ENCODE data around the gene B4GALT2.

B4GALT2 gene

GRCh38 chr1:43936431-43937151, 42.4 kb upstream of the B4GALT2 start:
- H3K9me2 ChIP-seq (replicated peaks; ENCODE audit: insufficient read depth, low read length): no peaks in the 10 kb centered on the region
- no peaks in the 10 kb centered on the region for H3K27me3 ChIP-seq (replicated peaks; ENCODE audit: insufficient read depth, low read length)
- H3K9me3 ChIP-seq (replicated peaks; ENCODE audit: insufficient read depth, low read length): no peaks in the 10 kb centered on the region
- no peaks in the 10 kb centered on the region for H3K79me2 ChIP-seq (ENCODE audit: low read length)
- no peaks in the 10 kb centered on the region for H3F3A ChIP-seq (ENCODE audit: insufficient read depth, low read length)
- H3K27ac ChIP-seq (ENCODE audit: low read length): no peak overlapping the region
- no peaks in the 10 kb centered on the region for H3K36me3 ChIP-seq (replicated peaks; ENCODE audit: insufficient read depth, low read length)
- no peak overlapping the region for H3K9ac ChIP-seq (ENCODE audit: low read length)
- no peak overlapping the region for H2AFZ ChIP-seq (ENCODE audit: low read length)
- TF ChIP-seq EZH2 (optimal IDR thresholded peaks at IDR 0.05; ENCODE audit: low read depth, low read length) (no peak), EZH2phosphoT487 (IDR thresholded peaks at IDR 0.05; ENCODE audit: low read length) (no peak)
- TF ChIP-seq, protein P1, sequence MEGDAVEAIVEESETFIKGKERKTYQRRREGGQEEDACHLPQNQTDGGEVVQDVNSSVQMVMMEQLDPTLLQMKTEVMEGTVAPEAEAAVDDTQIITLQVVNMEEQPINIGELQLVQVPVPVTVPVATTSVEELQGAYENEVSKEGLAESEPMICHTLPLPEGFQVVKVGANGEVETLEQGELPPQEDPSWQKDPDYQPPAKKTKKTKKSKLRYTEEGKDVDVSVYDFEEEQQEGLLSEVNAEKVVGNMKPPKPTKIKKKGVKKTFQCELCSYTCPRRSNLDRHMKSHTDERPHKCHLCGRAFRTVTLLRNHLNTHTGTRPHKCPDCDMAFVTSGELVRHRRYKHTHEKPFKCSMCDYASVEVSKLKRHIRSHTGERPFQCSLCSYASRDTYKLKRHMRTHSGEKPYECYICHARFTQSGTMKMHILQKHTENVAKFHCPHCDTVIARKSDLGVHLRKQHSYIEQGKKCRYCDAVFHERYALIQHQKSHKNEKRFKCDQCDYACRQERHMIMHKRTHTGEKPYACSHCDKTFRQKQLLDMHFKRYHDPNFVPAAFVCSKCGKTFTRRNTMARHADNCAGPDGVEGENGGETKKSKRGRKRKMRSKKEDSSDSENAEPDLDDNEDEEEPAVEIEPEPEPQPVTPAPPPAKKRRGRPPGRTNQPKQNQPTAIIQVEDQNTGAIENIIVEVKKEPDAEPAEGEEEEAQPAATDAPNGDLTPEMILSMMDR (IDR thresholded peaks at IDR 0.05; ENCODE audit: low read length): no peak
- H3K4me1 ChIP-seq (ENCODE audit: low read length): peaks cover 5% of the 10 kb centered on the region
- H3K4me3 ChIP-seq (ENCODE audit: low read length): no peak overlapping the region
- H4K20me1 ChIP-seq (ENCODE audit: insufficient read depth, low read length): no peaks in the 10 kb centered on the region
- DNase-seq: no peak
- no peak overlapping the region for H3K4me2 ChIP-seq (ENCODE audit: low read depth, low read length)

- no peak overlapping the region for H2AFZ ChIP-seq (ENCODE audit: low read length)
Observed at GRCh38 chr1:43937179-43937865, 41.7 kb upstream of the B4GALT2 start.

DNA sequence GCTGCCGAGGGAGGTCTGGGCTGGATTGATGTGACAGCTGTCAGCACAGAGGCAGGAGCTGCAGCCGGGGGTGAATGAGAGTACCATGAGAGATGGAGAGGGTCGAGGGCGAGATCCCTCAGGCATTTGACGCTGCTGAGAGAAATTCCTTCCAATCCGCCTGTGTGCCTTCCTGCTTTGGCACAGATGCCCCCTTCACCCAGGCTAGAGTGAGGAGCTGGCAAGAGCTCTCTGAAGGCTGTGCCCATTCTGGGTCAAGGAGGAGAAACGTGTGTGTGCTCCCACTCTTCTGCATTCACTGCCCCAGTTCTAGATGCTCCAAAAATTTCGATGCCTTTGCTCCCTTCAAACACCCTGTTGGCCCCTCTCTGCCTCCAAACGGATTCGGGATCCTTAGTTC, 40.6 kb upstream of the B4GALT2 start:
- no peaks in the 10 kb centered on the region for H3K79me2 ChIP-seq (ENCODE audit: low read length)
- no peaks in the 10 kb centered on the region for H3K27me3 ChIP-seq (replicated peaks; ENCODE audit: insufficient read depth, low read length)
- no peak overlapping the region for H3K9ac ChIP-seq (ENCODE audit: low read length)
- H3K27ac ChIP-seq (ENCODE audit: low read length): no peak overlapping the region
- no peaks in the 10 kb centered on the region for H3F3A ChIP-seq (ENCODE audit: insufficient read depth, low read length)
- no peaks in the 10 kb centered on the region for H3K36me3 ChIP-seq (replicated peaks; ENCODE audit: insufficient read depth, low read length)
- H4K20me1 ChIP-seq (ENCODE audit: insufficient read depth, low read length): no peaks in the 10 kb centered on the region
- no peaks in the 10 kb centered on the region for H3K9me3 ChIP-seq (replicated peaks; ENCODE audit: insufficient read depth, low read length)
- peaks cover 5% of the 10 kb centered on the region for H3K4me1 ChIP-seq (ENCODE audit: low read length)
- H3K9me2 ChIP-seq (replicated peaks; ENCODE audit: insufficient read depth, low read length): no peaks in the 10 kb centered on the region
- H2AFZ ChIP-seq (ENCODE audit: low read length): no peak overlapping the region
- no peak overlapping the region for H3K4me3 ChIP-seq (ENCODE audit: low read length)
- TF ChIP-seq EZH2 (optimal IDR thresholded peaks at IDR 0.05; ENCODE audit: low read depth, low read length): no peak
- TF ChIP-seq, protein P1 (IDR thresholded peaks at IDR 0.05; ENCODE audit: low read length): no peak
- TF ChIP-seq EZH2phosphoT487 (IDR thresholded peaks at IDR 0.05; ENCODE audit: low read length): no peak
- no peak for DNase-seq
- H3K4me2 ChIP-seq (ENCODE audit: low read depth, low read length): no peak overlapping the region

More at GRCh38 chr1:43937179-43937865, 41.7 kb upstream of the B4GALT2 start:
- Histone ChIP-seq H3K79me2 (ENCODE audit: low read length) (no peaks in the 10 kb centered on the region), H3K27me3 (replicated peaks; ENCODE audit: insufficient read depth, low read length) (no peaks in the 10 kb centered on the region), H3K27ac (ENCODE audit: low read length) (no peak overlapping the region), H3K4me1 (ENCODE audit: low read length) (peaks cover 5% of the 10 kb centered on the region), H3K4me2 (ENCODE audit: low read depth, low read length) (no peak overlapping the region), H3F3A (ENCODE audit: insufficient read depth, low read length) (no peaks in the 10 kb centered on the region), H3K9me2 (replicated peaks; ENCODE audit: insufficient read depth, low read length) (no peaks in the 10 kb centered on the region), H3K9me3 (replicated peaks; ENCODE audit: insufficient read depth, low read length) (no peaks in the 10 kb centered on the region), H4K20me1 (ENCODE audit: insufficient read depth, low read length) (no peaks in the 10 kb centered on the region), H3K36me3 (replicated peaks; ENCODE audit: insufficient read depth, low read length) (no peaks in the 10 kb centered on the region), H3K4me3 (ENCODE audit: low read length) (no peak overlapping the region), H3K9ac (ENCODE audit: low read length) (no peak overlapping the region)
- TF ChIP-seq EZH2phosphoT487 (IDR thresholded peaks at IDR 0.05; ENCODE audit: low read length) (no peak), EZH2 (optimal IDR thresholded peaks at IDR 0.05; ENCODE audit: low read depth, low read length) (no peak)
- TF ChIP-seq, protein P1 (IDR thresholded peaks at IDR 0.05; ENCODE audit: low read length): no peak
- no peak for DNase-seq

All from MM.1S (cell line).